Stimulated activated CD4-positive, alpha-beta T cell treated with anti-CD3 and anti-CD28 coated beads, Interleukin-1b, Interleukin-23, amount 100 ng/mL, for 4 hours (primary cell): ENCODE results near the gene MED13L.
"Not testable (repeated sequence)": the region's sequence is repeated elsewhere in the genome, so short reads cannot be mapped to it uniquely, and the experiment has no call there.

Experiments used
- DNase-seq, 2 donors: peaks; one replicate each; pipeline ENCODE4 v3.0.0-alpha.2; 2020; ENCODE audit warnings: low read depth in 2 of 2

Gene MED13L

DNA sequence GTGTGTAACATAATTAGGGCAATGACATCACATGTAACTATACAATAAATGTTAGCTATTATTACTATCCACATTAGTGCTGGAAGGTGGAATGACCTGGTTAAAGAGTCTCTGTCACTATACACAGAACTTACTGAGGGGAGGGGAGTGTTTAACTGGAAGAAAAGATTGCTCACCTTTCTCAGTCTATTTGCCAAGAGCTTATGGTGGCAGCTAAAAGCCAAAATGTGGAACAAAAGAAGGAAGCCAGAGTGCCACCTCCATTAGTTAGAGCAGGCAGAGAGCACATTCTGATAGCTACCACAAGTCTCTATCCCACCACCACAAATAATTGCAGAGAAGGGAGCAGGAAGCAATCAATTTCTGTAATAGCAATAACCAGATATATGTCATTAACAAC lies 124.4 kb downstream of the MED13L start:
- no peak for DNase-seq

DNA sequence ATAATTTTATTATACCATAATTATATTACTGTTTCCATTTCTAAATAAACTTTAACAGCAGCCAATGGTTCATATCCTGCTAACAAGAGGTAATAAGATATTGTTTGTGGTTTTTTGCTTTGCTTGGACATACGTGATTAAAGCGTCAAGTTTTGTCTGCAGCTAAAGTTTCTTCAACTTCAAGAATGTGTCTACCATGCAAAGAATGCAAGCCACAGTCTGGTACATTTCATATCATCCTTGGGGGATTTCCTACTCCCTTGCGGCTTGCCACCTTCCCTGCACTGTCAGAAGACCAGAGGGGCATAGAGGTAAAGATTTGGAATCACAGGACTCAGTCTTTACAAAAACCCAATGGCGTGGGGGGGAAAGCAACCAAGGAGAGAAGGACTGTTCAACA lies 125.2 kb downstream of the MED13L start:
- no peak for DNase-seq

GRCh38 chr12:116150452-116150851 lies 127.0 kb downstream of the MED13L start:
- no peak for DNase-seq

DNA sequence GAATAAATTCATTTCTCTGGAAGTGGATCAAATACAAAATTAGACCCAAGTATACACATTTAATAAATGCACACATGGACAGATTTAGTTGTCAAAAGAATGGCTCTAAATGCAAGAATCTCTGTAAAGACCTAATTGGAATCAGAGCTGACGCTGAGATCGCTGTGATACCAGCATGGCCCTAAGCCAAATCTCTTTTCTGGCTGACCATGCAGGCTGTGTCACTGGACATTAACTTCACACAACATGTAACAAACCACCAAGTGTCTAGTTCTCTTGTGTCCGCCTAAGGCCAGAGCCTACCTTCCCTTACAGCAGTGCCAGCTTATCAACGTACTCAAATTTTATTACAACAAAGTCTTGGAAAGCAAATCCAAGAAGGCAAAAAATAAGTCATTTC lies 127.5 kb downstream of the MED13L start:
- no peak for DNase-seq

- DNase-seq = no peak
These were observed 128.6 kb downstream of the MED13L start for GRCh38 chr12:116148844-116149243.

GRCh38 chr12:116146386-116146785 lies 131.1 kb downstream of the MED13L start:
- no peak for DNase-seq

- no peak for DNase-seq
These were observed 132.0 kb downstream of the MED13L start for GRCh38 chr12:116145451-116145850.

DNA sequence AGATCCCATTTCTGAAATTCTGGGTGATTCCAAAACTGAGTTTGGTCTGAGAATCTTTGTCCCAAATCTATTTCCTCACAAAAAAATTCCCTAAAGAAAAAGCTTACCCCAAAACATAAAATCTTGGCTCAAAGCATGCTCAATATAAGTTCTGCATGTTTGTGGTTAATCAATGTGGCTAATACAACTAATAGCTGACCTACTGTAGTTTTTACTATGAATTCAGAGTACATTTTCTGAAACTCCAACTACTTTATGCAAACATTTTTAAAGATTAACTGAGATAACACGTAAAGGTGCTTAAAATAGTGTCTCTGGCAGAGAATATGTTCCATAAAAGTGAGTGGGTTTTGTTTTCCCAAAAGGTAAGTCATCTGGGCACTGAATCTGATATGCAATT lies 133.1 kb downstream of the MED13L start:
- no peak for DNase-seq

DNA sequence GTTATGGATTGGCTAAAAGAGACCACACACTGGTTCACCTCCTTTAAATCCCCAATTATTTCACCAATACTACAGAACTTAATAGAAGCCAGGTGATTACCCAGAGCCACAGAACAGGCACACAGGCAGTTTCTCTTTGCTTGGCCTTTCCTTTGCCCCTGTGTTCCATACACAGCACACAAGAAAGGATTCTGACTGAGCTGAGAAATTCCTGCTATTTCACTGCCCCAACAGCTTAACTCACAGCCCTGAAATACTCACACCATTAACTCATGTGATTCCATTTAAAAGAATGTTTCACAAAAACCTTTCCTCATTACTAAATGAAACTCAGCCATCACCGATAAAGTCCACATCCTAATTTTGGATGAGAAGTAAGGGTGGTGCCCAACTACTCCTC lies 133.6 kb downstream of the MED13L start:
- no peak for DNase-seq

- DNase-seq = no peak
These were observed 134.3 kb downstream of the MED13L start for GRCh38 chr12:116142936-116143898.

DNA sequence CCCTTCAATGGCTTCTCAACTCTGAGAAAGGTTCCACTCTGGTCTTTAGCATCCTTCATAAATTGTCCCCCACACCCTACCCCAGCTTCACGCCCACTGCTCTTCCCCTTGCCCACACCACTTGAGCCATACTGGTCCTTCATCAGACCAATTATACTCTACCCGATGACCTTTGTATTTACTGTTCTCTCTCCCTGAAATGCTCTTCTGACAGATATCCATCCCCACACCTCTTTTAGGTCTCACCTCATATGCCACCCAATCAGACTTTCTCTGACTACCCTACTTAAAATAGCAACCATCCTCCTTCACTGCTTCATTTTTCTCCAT lies 135.7 kb downstream of the MED13L start:
- no peak for DNase-seq

DNA sequence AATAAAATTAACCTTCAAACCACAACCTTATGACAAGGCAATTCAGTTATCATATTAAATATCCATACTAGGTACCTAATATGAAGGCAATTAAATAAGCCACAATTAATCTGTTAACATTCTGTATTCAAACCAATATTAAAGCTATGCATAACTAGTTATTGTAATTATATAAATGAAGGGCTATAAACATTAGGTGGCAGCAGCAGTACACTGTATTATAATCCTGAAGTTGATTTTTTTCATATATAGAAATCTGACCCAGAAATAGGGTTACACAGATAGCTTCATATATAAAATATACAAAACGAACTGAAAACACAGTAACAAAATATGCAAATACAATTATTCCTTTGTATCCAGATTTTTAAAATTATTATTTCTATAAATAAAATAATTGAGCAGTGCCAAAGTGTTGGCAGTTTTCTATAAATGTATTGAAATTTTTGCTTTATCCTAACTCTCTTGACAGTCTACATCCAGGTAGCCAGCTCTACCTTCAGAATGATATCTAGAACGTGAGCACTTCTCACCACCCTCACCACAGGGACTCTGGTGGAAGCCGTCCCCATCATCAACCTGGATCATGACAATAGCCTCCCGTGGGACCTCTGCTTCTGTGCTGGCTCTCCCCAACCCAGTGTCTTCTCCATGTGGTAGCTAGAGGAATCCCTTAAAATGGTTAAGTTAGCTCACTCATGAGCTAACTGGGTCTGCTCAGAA lies 136.2 kb downstream of the MED13L start:
- DNase-seq = no peak

DNA sequence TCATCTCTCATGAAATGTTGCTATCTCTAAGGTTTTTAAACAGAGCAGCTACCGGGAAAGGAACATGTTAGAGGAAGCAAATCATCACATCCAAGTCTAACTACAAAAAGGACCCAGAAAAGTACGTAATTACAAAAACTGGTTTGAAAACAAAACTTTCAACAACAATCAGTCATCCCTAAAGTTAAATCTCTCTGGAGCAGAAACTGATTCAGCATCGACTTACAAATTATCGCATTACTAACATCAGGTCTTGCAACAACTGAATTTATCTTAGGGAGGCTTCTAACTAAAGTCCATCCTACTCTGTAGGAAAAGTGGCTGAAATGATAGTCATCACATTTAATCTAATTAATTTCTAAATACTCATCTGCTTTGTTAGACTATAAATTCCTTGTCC lies 137.0 kb downstream of the MED13L start:
- DNase-seq = no peak

DNA sequence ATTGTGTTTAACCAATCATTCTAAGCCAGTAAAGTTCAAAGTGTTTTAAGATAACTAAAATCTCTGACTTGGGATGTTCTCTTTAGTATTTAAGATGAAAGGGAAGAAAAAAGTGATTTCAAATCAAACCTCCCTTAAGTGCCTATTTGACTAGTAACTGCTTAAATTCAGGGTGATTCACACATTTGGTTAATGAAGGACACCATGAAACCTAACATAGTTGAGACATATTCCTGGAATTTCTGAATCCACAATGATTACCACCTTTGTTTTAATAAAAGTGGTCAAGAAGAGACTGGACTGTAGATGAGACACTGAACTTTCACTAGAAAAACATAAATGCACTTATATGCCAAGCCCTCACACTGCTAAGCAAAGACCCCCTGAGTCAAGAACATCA lies 138.7 kb downstream of the MED13L start:
- DNase-seq = no peak

DNA sequence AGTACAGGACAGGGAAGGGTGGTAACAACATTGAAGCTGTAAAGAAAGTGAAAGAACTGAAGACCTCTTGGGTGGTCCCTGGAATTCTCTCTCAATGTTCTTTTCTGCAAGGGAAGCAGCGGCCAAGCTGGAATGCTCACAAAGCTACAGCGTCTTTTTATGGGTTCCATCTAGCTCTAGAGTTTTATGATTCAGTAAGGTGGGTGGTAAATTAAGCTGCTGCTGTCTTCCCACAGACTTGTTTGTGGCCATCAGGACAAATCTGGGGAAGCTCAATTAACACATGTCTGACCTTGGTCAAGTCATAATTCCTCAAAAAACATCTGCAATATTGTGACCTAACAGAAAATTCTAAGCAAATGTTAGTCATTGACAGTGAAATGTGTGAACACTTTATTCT lies 139.1 kb downstream of the MED13L start:
- DNase-seq = no peak

- DNase-seq = no peak
These were observed 140.2 kb downstream of the MED13L start for GRCh38 chr12:116137318-116137717.

DNA sequence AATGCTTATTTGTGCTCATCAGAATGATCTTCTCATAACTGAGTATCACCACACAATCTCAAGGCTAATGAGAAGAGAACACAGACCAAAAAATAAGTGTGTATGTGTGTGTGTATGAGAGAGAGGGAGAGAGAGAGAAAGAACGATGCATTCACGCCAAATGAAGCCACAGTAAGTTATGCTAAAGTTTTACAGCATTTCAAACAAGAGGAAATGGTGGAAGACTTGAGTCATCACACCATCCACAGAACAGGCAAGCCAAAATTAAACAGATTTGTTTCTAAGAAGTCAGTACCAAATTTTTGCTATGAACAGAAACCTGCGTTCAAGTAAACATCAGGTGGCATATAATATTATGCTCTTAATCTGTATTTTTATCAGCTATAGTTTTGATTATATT lies 141.2 kb downstream of the MED13L start:
- DNase-seq = peak in 1 of 2 donors; percentile 18

GRCh38 chr12:116135209-116135930 lies 142.1 kb downstream of the MED13L start:
- DNase-seq = no peak

- no peak for DNase-seq
These were observed 143.8 kb downstream of the MED13L start for GRCh38 chr12:116133636-116134214.

- DNase-seq = no peak
These were observed 144.3 kb downstream of the MED13L start for GRCh38 chr12:116133149-116133548.

DNA sequence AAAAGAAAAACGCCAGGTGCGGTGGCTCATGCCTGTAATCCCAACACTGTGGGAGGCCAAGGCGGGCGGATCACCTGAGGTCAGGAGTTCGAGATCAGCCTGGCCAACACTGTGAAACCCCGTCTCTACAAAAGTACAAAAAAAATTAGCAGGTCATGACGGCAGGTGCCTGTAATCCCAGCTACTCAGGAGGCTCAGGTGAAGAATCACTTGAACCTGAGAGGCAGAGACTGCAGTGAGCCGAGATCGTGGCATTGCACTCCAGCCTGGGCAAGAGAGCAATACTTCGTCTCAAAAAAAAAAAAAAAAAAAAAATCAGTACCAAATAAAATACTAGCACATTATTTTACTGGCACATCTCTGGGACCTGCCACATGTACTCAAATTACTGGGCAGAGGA lies 145.5 kb downstream of the MED13L start:
- DNase-seq = not testable (repeated sequence)

DNA sequence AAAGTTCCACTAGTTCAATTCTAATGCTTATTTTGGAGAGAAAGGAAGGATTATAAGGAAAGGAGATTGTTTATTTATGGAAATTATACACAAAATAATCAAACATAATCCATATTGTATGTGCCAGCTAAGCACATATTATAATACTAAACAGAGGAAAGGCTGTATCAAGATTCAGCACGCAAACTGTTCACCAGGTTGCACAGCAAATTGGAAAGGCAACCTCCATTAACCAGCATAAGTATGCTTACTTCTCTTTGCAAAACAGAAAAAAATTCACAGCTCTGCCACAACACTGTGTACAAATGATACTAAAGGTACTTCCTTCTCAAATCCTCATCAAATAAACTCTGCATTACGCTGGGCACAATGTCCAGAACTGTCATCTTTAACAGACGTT lies 146.3 kb downstream of the MED13L start:
- no peak for DNase-seq
